Mucosa of gallbladder (tissue), 1 donor: ENCODE results near the gene TUBB. TPM values are rescaled to one million over a fixed set of nuclear protein-coding genes. Genes with fewer than 3 reads are reported as not detected.

Experiments used
- total RNA-seq: library from RNA; stranded (reverse); gene quantifications from one replicate; pipeline ENCODE4 v1.2.1, GENCODE V29; 2021
- donor health status: DM: no; HTN: no; CAD: no.

Gene TUBB
- total RNA-seq, 1 donor from 2014 or later = 277 TPM

Other genes starting within 250 kb of the TUBB start
- gene HLA-E, start 230.8 kb upstream of the TUBB start, total RNA-seq = 385 TPM
- 68.1 TPM for gene GNL1, start 163.9 kb upstream of the TUBB start, total RNA-seq
- 8.0 TPM for gene PRR3, start 163.1 kb upstream of the TUBB start, total RNA-seq
- gene ABCF1, start 148.9 kb upstream of the TUBB start, total RNA-seq = 48.7 TPM
- 95.6 TPM for gene PPP1R10, start 103.1 kb upstream of the TUBB start, total RNA-seq
- gene MRPS18B, start 102.5 kb upstream of the TUBB start, total RNA-seq = 45.2 TPM
- gene ATAT1, start 93.5 kb upstream of the TUBB start, total RNA-seq = 23.5 TPM
- 30.3 TPM for gene C6orf136, start 73.2 kb upstream of the TUBB start, total RNA-seq
- gene DHX16, start 47.3 kb upstream of the TUBB start, total RNA-seq = 31.2 TPM
- 44.0 TPM for gene PPP1R18, start 33.7 kb upstream of the TUBB start, total RNA-seq
- 7.7 TPM for gene NRM, start 29.4 kb upstream of the TUBB start, total RNA-seq
- 33.4 TPM for gene MDC1, start 3.1 kb upstream of the TUBB start, total RNA-seq
- gene FLOT1, start 22.3 kb downstream of the TUBB start, total RNA-seq = 177 TPM
- gene IER3, start 24.2 kb downstream of the TUBB start, total RNA-seq = 61.7 TPM
- 457 TPM for gene DDR1, start 164.2 kb downstream of the TUBB start, total RNA-seq
- 37.0 TPM for gene GTF2H4, start 187.9 kb downstream of the TUBB start, total RNA-seq
- gene VARS2, start 193.9 kb downstream of the TUBB start, total RNA-seq = 61.4 TPM
- gene SFTA2, start 211.8 kb downstream of the TUBB start, total RNA-seq = 149 TPM
- gene MUCL3, start 220.6 kb downstream of the TUBB start, total RNA-seq = 93.5 TPM